HG02870 (cell line): ENCODE measurements around the gene SEMA5B.

Source experiments
- ATAC-seq: cut with Tn5 transposase; IDR thresholded peaks from one replicate; pipeline ENCODE4 v1.9.1; 2021; ENCODE audit warnings: mild to moderate bottlenecking, moderate library complexity; ENCODE audit not compliant: unreplicated experiment

Gene SEMA5B

GRCh38 chr3:122947196-122947595 is 80.4 kb downstream of the SEMA5B start:
- no peak for ATAC-seq

GRCh38 chr3:122946185-122946584 is 81.4 kb downstream of the SEMA5B start:
- no peak for ATAC-seq

GRCh38 chr3:122945230-122945629 is 82.3 kb downstream of the SEMA5B start:
- ATAC-seq: no peak

- no peak for ATAC-seq
Measured at GRCh38 chr3:122944671-122945161, 82.8 kb downstream of the SEMA5B start.

- ATAC-seq: no peak
Measured at GRCh38 chr3:122943828-122944190, 83.8 kb downstream of the SEMA5B start.

GRCh38 chr3:122942937-122943827 is 84.4 kb downstream of the SEMA5B start:
- ATAC-seq: no peak

GRCh38 chr3:122942239-122942638 is 85.3 kb downstream of the SEMA5B start:
- ATAC-seq: no peak

- ATAC-seq: no peak
Measured at GRCh38 chr3:122941228-122942206, 86.0 kb downstream of the SEMA5B start.

GRCh38 chr3:122940628-122941086 is 86.9 kb downstream of the SEMA5B start:
- no peak for ATAC-seq

GRCh38 chr3:122938783-122939425 is 88.7 kb downstream of the SEMA5B start:
- no peak for ATAC-seq

GRCh38 chr3:122937745-122938144 is 89.8 kb downstream of the SEMA5B start:
- no peak for ATAC-seq

- ATAC-seq: no peak
Measured at GRCh38 chr3:122936986-122937385, 90.6 kb downstream of the SEMA5B start.

- no peak for ATAC-seq
Measured at GRCh38 chr3:122936335-122936734, 91.2 kb downstream of the SEMA5B start.

GRCh38 chr3:122934251-122934650 is 93.3 kb downstream of the SEMA5B start:
- ATAC-seq: no peak

GRCh38 chr3:122932251-122932967 is 95.2 kb downstream of the SEMA5B start:
- ATAC-seq: no peak

- no peak for ATAC-seq
Measured at GRCh38 chr3:122931636-122932035, 95.9 kb downstream of the SEMA5B start.

GRCh38 chr3:122930063-122930997 is 97.2 kb downstream of the SEMA5B start:
- ATAC-seq: no peak

- ATAC-seq: no peak
Measured at GRCh38 chr3:122929188-122930062, 98.1 kb downstream of the SEMA5B start.
